ENCODE measurements around the gene CEP112.

DNA sequence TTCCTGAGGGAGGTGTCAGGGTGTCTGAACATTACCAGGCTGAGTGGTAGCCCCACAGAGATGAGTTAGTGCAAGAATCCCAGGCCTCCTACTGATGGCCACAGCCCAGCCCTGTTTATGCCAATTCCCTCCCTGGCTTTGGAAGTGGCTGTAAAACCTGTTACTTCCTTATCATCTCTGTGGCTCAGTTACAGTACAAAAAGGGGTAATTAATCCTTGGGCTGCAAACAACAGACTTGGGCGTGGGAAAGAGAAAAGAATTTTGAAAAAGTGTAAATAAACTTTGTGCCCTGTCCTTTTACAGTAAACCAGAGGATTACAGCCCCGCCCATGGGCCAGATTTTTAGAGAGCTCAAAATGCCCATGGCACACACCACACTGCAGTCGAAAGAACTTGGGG lies 557.4 kb downstream of the CEP112 start:
- TF ChIP-seq, protein P1, sequence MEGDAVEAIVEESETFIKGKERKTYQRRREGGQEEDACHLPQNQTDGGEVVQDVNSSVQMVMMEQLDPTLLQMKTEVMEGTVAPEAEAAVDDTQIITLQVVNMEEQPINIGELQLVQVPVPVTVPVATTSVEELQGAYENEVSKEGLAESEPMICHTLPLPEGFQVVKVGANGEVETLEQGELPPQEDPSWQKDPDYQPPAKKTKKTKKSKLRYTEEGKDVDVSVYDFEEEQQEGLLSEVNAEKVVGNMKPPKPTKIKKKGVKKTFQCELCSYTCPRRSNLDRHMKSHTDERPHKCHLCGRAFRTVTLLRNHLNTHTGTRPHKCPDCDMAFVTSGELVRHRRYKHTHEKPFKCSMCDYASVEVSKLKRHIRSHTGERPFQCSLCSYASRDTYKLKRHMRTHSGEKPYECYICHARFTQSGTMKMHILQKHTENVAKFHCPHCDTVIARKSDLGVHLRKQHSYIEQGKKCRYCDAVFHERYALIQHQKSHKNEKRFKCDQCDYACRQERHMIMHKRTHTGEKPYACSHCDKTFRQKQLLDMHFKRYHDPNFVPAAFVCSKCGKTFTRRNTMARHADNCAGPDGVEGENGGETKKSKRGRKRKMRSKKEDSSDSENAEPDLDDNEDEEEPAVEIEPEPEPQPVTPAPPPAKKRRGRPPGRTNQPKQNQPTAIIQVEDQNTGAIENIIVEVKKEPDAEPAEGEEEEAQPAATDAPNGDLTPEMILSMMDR (IDR thresholded peaks at IDR 0.05; ENCODE audit: extremely low read depth in 1 of 2, insufficient read depth in 1 of 2, low read depth in 1 of 2, low read length in 2 of 2), result no peak
- TF ChIP-seq MYC (IDR thresholded peaks at IDR 0.05; ENCODE audit: low read depth, low read length), result no peak
- no peak for TF ChIP-seq MAX (IDR thresholded peaks at IDR 0.05; ENCODE audit: insufficient read depth, insufficient read length)
- TF ChIP-seq GATA2 (IDR thresholded peaks at IDR 0.05; ENCODE audit: insufficient read depth, insufficient read length, low read depth, low read length), result no peak
- no peak for TF ChIP-seq EZH2 (IDR thresholded peaks at IDR 0.05; ENCODE audit: borderline replicate concordance, low read depth, low read length, severe bottlenecking)
- TF ChIP-seq POLR2A (IDR thresholded peaks at IDR 0.05; ENCODE audit: low read depth, low read length), result no peak
- TF ChIP-seq POLR2AphosphoS5 (IDR thresholded peaks at IDR 0.05; ENCODE audit: insufficient read depth, low read depth, low read length), result no peak

Measured in endothelial cell of umbilical vein (primary cell).